GM18951 (cell line): Measurements from ENCODE around the gene TANC1.

Experiments used
- POLR2A ChIP-seq: IDR thresholded peaks from 4 replicates; pipeline ENCODE4 v1.6.1; 2011; ENCODE audit warnings: mild to moderate bottlenecking; ENCODE audit not compliant: insufficient read length, insufficient read depth; ENCODE audit errors: extremely low read depth
- in situ Hi-C: fragments of 300-500 bp; cut with MboI; formaldehyde crosslinking; loops from one replicate; pipeline ENCODE4 v1.12.0; 2022; ENCODE audit warnings: low sequenced_read_pairs, mixed read lengths, inconsistent platforms; ENCODE audit not compliant: unreplicated experiment

The TANC1 gene

DNA sequence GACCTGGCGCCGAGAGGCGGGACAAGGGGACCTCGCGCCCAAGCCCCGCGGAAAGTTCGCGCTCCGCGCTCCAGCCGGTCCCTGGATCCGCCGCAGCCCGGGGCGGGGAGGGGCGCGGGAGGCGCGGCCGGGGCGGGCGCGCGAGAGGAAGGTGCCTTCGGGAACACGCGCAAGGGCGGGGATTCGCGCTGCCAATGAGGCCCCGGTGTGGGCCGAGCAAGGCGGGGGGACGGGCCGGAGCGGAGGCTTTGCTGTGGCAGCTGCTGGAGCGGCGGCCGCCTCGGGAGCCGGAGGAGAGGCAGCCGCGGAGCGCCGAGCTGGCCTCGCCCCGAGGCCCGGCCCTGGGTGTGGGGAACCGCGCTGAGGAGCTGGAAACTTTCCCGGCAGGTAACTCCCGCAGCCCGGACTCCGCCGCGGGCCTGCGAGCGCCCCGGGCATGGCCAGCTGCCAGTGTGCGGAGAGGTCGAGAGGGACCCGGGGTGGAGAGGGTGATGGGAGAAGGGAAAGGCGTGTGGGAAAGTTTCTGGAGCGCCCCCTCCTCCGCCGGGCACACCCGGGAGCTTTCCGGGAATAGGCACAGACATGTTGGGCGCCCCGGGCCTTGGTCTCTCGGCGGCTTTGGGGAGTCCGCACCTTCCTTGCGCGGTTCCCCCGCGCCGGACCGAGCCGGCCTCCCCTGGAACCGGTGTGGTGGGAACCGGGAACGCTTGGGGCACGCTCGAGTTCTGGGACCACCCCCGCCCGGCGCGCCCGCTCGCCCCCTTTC is at the start of gene TANC1:
TSS of gene TANC1 (plus strand) at position 245 of the 766 bp plus-strand sequence. CDS start 97,271 bp downstream, outside the sequence.
- peak; percentile 29 for TF ChIP-seq POLR2A
- in situ Hi-C loops = no loop called here

DNA sequence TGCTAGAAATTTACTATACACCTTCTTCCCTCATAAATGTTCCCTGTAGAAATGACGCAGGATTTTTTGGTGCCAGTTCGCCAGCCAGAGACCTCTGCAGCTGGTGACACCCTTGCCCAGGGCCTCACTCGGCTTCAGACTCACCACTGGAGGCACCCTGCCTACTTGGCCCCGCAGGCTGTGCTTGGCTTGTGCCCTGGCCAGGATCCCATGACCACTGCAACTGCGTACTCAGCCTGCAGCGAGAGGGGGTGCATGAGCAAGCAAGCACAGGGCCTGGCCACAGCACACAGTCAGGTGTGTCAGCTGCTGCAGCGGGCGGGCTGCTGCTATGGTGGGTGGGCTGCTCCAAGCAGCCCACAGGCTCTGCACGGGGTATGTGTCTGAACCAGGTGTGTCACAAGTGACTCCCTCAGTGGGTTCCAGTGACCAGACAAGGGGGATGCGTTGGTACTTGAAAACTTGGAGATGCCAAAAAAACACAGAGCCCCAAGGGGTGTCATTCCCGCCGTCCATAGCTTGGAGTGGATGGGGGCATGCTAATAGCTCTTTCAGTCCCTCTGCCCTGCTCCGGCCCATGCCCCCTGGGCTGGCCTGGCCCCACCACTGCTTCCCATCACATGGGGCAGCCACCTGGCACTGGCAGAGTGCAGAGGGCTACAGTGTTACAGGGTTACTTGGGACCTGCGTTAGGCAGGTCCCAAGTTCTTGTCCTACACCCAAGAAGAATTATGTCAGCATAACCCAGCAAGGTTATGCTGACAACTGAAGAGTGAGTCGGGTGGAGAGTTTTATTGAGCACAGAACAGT is 46.6 kb upstream of the TANC1 start:
- in situ Hi-C loops = loop anchor here (25.0 kb wide), 1 partner anchor 1040 kb away; no protein-coding TSS in a partner anchor
- no peak for TF ChIP-seq POLR2A

DNA sequence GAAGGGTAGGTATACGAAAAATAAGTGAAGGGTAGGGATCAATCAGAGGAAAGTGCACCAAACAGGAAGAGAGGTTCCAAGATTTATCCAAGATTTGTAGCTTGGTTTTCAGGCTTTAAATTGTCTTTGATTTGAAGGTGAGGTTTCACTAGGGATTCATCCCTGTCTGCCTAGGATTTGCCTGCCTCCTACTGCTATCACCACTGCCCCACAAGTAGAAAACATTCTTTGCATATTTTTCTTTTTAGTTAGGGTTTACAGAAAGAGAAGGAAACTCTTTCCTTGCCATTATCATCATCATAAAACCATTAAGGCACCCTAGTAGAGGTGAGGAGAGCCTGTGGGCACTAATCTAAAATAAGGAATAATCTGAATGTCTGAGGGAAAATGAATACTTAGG is 45.8 kb upstream of the TANC1 start:
- TF ChIP-seq POLR2A = no peak
- in situ Hi-C loops = loop anchor here (25.0 kb wide), 1 partner anchor 1040 kb away; no protein-coding TSS in a partner anchor

DNA sequence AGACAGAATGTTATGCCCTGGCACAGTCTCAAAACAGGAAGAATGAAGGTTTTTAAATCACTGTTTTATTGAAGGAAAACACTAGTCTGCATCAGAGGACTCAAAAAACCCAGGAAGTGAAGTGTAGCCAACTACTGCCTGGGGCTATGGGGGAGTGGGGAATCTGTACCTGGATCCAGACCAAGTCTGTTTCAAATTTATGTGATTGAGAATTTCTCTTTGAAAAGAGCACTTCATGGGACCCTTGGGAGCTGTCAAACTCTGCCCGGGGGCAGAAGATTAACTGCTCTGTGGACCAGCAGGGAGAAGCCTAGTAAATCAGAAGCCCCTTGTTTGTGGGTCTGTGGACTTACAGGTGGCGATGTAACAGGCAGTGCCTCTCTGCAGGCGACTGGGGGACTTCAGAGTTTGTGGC is 45.3 kb upstream of the TANC1 start:
- in situ Hi-C loops = loop anchor here (25.0 kb wide), 1 partner anchor 1039 kb away; no protein-coding TSS in a partner anchor
- no peak for TF ChIP-seq POLR2A

DNA sequence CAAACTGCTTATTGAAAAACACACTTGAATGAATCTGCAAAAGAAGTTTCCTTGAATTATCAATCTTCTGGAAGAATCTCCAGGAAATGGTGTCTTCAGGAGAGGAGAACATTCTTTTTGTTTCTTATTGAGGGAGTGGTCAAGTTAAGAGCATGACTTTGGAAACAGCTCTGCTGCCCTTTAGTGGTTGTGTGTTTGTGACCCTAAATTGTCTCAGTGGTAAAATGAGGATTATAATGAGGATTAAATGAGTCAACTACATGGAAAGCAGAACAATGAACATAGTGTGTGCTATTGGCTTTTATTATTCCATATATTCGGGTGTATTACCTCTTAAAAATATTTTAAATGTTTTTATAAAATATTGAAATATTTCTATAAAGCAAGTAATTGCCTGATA is 44.8 kb upstream of the TANC1 start:
- in situ Hi-C loops = loop anchor here (25.0 kb wide), 1 partner anchor 1039 kb away; no protein-coding TSS in a partner anchor

DNA sequence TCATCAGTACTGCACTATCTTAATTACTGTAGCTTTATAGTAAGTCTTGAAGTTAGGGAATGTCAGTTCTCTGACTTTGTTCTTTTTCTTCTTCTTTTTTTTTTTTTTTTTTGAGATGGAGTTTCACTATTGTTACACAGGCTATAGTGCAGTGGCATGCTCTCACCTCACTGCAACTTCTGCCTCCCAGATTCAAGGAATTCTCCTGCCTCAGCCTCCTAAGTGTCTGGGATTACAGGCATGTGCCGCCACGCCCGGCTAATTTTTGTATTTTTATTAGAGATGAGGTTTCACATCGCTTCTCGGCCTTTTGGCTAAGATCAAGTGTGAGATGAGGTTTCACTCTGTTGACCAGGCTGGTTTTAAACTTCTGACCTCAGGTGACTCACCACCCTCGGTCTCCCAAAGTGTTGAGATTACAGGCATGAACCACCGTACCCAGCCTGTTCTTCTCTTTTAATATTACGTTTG is 41.9 kb upstream of the TANC1 start:
- no peak for TF ChIP-seq POLR2A
- in situ Hi-C loops = no loop called here

More for the DNA sequence above, 44.8 kb upstream of the TANC1 start:
- no peak for TF ChIP-seq POLR2A

DNA sequence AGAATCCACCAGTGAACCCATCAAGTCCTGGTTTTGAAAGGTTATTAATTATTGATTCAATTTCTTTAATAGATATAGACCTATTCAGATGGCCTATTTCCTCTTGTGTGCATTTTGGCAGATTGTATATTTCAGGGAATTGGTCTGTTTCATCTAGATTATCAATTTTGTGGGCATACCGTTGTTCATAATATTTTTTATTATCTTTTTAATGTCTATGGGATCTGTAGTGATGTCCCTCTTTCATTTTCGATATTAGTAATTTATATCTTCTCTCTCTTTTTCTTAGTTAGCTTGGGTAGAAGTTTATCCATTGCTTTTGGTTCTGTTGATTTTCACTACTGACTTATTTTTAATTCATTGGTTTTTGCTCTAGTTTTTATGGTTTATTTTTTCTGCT is 39.9 kb upstream of the TANC1 start:
- in situ Hi-C loops = no loop called here
- TF ChIP-seq POLR2A = no peak

DNA sequence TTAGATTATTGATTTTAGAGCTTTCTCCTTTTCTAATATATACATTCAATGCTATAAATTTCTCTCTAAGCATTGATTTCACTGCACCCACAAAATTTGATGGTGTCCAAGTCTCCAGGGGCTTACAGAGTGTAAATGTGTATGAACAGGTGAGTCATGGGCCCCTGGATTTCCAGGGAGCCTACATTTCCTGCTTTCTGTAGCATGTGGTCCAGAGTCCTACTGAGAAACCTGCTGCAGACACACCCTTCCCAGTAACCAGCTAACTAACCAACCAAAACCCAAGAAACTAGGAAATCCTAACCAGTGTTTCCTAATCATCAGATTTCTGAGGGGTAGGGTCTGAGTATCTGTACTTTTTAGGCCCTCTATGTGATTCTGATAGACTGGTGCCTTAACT is 39.5 kb upstream of the TANC1 start:
- no peak for TF ChIP-seq POLR2A
- in situ Hi-C loops = no loop called here

DNA sequence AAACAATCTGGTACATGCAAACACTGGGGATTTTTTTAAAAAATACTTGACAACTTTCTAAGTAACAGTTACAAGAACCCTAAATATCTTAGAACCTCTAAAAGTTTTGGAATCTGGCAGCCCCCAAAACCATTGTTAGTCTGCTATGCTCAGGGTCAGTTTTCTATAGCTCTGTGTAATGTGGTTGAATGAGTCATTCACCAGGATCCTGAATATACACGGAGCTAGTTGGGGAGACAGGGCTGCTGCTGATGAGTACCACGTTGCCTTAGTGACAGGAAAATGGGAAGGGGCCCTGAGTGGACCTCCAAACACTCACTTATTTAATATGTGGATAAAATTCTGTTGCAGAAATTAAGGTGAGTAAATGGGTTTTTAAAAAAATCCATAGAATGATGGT is 36.9 kb upstream of the TANC1 start:
- in situ Hi-C loops = no loop called here
- TF ChIP-seq POLR2A = no peak

DNA sequence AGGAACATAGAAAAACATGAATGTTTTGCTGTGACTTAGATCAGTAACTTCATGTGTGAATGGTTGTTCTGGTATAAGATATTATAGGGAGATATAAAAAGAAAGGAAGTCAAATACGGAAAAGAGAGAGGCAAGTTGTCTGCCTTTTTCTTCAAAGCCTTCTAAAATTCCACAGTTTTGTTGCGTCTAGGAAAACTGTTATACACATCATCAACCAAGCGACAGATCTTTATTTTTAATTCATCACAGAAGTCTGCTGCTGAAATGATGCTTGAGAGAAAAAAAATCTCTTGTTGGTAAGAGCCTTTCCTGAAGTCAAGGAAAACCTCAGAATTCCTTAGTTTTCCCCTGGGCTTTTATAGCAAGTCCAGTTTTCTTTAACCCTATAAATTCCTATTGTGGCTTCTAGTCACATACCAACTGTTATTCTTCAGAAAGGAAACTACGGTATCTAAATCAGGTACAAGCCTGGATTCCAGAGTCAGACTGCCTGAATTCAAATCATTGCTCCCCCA is 36.3 kb upstream of the TANC1 start:
- no peak for TF ChIP-seq POLR2A
- in situ Hi-C loops = no loop called here

DNA sequence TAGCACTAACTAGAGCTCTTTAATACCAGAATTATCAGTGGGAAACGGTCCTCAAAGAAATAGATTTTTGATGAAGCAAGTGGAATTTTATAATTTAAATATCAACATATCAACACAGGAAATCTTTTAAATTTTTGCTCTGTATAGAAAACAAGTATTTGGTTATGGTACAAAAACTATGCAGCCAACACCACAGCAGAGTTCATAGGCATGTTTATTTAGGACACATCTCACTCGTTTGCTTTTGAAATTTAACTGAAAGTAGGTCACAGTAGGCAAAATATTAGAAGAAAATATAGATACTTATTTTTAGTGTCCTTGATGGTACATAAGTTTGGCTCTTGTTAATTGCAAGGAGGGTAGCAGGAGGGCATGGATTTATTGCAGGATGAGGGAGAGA is 34.3 kb upstream of the TANC1 start:
- TF ChIP-seq POLR2A = no peak
- in situ Hi-C loops = no loop called here

DNA sequence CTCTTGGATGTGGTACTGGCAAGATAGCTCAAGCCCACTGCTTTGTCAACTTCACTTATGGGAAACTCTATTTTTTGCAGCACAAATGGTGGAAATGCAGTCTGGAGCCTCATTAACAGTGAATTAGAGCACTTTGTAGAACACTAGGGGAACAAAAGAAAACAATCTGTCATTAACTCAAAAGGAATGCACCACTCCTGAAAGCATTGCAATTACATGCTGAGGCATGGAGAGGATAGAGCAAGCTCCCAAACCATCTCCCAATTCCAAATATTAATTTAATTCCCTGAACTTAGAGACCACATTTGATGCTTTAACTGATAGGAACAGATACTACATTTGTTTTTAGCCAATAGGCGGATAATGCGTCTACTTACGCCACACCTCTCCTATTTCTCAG is 32.8 kb upstream of the TANC1 start:
- in situ Hi-C loops = no loop called here
- TF ChIP-seq POLR2A = no peak

DNA sequence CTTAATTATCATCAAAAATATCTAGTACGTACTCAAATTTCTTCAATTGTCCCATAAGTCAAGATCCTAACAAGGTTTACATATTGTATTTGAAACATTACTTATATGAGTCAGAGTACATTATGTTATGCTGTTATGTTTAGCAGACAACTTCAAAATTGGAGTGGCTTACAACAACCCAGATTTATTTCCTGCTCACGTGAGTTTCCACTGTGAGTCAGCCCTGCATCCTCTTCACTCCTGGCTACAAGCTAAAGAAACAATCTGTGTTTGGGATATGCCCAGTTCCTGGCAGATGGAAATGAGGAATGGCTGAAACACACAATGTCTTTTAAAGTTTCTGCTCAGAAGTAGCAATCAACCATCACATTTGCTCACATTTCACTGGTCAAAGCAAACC is 31.5 kb upstream of the TANC1 start:
- in situ Hi-C loops = no loop called here
- no peak for TF ChIP-seq POLR2A
